KG1 (cell line): ENCODE results near the gene DIP2A.
"Not testable (repeated sequence)": the region's sequence is repeated elsewhere in the genome, so short reads cannot be mapped to it uniquely, and the experiment has no call there.

Source experiments
- DNase-seq: peaks from one replicate; lab custom pipeline; 2025; lab: John Stamatoyannopoulos, UW

The DIP2A gene

GRCh38 chr21:46424621-46425020 is 34.1 kb upstream of the DIP2A start:
- DNase-seq, result no peak

DNA sequence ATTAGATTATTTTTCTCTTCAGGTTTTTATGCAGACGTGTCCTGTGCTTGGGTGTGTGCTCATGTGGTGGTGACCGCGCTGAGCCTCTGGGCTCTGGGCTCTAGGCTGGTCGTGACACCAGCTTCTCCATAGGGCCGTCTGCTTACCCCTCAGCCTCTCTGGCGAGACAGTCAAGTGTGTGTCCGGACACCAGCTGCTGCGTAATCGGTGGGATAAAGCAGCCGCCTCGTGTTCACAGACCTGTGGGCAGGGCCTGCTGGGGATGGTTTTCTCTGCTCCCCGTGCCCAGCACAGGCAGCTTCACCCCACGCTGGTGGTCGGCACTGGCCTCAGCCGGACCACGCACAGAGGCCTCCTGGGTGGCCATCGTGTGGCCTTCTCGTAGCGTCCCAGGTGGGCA is 33.6 kb upstream of the DIP2A start:
- no peak for DNase-seq

- DNase-seq, result no peak
Observed at GRCh38 chr21:46425571-46425970, 33.1 kb upstream of the DIP2A start.

- no peak for DNase-seq
Observed at GRCh38 chr21:46426313-46427046, 32.2 kb upstream of the DIP2A start.

GRCh38 chr21:46427516-46427915 is 31.2 kb upstream of the DIP2A start:
- no peak for DNase-seq

- DNase-seq, result no peak
Observed at GRCh38 chr21:46428286-46428685, 30.4 kb upstream of the DIP2A start.

DNA sequence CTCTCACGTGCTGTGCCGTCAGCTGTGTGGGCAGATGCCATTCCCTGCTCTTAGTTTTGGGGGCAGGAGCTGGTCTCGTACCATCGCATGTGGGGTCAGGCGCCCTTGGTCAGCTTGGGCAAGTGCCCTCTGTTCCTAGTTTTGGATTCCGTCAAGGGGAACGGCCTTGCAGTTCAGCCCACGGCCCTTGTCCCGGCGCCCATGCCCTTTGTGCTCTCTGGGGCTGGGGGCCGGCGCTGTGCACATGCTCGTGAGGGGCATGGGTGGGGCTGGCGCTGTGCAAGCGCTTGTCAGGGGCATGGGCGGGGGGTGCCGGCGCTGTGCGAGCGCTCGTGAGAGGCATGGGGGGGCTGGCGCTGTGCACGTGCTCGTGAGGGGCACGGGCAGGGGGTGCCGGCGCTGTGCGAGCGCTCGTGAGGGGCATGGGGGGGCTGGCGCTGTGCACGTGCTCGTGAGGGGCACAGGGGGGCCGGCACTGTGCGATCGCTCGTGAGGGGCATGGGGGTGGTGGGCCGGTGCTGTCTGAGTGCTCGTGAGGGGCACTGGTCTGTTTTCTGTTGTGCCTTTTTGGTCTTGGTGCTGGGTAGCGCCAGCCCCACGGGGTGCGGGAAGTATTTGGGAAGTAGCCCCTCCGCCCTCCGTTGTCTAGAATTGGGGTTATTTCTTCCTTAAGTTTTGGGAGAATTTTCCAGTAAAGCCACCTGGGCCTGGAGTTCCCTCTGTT is 29.5 kb upstream of the DIP2A start:
- no peak for DNase-seq

- no peak for DNase-seq
Observed at GRCh38 chr21:46429754-46430681, 28.7 kb upstream of the DIP2A start.

DNA sequence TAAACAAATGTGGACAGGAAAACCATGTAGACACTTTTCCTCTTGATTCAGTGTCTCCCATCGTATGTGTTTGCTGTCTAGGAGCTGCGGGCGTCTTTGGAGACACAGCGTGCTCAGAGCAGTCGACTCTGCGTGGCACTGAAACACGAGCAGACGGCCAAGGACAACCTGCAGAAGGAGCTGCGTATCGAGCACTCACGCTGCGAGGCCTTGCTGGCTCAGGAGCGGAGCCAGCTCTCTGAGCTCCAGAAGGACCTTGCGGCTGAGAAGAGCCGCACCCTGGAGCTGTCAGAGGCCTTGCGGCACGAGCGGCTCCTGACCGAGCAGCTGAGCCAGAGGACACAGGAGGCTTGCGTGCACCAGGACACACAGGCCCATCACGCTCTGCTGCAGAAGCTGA is 27.2 kb upstream of the DIP2A start:
- no peak for DNase-seq

GRCh38 chr21:46431884-46432488 is 26.7 kb upstream of the DIP2A start:
- no peak for DNase-seq

DNA sequence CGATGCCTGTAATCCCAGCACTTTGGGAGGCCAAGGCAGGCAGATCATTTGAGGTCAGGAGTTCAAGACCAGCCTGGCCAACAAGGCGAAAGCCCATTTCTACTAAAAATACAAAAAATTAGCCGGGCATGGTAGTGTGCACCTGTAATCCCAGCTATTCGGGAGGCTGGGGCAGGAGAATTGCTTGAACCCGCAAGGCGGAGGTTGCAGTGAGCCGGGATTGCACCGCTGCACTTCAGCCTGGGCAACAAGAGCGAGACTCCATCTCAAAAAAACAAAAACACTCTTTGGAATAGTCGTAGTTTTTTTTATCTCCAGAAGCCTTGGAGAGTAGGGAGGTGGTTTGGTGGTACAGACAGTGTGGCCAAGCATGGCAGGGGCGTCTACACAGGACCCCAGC is 25.6 kb upstream of the DIP2A start:
- DNase-seq, result not testable (repeated sequence)

- DNase-seq, result no peak
Observed at GRCh38 chr21:46434322-46434958, 24.3 kb upstream of the DIP2A start.

GRCh38 chr21:46435786-46436227 is 22.9 kb upstream of the DIP2A start:
- no peak for DNase-seq

DNA sequence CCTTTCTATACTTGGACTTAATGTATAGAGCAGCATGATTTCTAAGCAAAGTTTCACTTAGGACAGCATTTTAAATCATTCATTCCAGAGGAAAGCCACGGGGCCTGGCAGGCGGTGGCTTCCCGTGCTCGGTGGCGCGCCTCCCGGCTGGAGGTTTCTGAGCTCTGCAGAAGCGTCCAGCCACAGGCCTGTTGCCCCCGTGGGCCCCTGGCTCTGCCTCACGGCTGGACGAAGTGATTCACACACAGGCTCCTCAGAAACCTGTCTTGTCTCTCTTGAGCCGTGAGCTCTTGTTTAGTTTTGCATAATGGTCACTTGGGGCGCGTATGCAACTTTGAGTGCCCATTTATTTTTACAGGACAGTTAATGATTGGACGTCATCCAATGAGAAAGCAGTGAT is 22.1 kb upstream of the DIP2A start:
- no peak for DNase-seq

- no peak for DNase-seq
Observed at GRCh38 chr21:46437096-46437498, 21.6 kb upstream of the DIP2A start.

GRCh38 chr21:46437511-46437910 is 21.2 kb upstream of the DIP2A start:
- no peak for DNase-seq

DNA sequence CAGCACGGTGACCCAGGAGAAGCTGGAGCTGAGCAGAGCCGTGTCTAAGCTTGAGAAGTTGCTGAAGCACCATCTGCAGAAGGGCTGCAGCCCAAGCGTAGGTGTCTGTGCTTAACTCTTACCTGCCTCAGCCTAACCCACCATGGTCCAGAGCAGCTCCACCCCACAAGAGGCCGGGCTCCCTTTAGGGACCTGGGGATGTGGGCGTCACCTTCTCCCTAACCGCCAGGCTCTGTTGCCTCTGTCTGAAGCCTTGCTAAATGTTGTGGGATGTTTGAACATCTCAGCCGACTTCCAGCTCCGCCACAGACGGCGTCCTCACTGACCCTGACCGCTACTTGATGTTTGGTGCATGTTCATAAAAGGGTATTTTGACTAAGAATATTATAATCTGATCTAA is 20.4 kb upstream of the DIP2A start:
- no peak for DNase-seq

GRCh38 chr21:46439906-46440305 is 18.8 kb upstream of the DIP2A start:
- no peak for DNase-seq

DNA sequence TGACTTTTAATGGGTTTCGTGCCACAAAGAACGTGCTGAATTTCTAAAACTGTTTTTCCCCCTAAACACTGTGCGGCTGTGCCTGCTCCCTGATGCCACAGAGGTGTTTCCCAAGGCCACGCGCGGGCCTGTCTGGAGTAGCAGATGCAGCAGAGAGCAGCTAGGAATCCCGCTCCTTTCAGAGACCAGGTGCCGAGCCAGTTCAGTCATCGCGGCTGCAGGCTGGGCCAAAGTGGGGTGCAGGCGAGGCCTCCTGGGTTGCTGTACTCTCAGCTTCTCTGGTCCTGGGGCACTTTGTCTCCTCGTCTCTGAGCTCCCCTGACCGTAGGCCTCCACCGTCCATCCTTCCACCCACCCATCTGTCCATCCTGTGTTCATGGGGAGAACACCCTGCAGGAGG is 17.4 kb upstream of the DIP2A start:
- DNase-seq, result no peak

- no peak for DNase-seq
Observed at GRCh38 chr21:46441961-46442498, 16.7 kb upstream of the DIP2A start.

DNA sequence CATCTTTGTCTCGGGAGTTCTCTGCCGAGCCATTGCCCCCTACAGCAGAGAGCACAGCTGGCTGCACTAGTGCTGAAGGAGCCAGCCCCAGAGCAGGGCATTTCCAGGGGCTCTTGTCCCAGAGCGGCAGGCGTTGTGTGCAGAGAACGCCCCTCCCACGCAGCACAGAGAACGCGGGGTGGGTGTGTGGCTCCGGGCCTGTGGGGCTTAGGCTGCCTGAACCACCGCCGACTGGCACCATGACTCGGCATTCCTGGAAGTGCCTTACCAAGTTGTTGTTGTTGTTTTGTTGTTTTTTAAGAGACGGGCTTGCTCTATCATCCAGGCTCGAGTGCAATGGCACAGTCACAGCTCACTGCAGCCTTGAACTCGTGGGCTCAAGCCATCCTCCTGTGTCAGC is 15.8 kb upstream of the DIP2A start:
- no peak for DNase-seq
